ENCODE measurements around the gene TNFRSF6B. TPM values are rescaled to one million over a fixed set of nuclear protein-coding genes. Genes with fewer than 3 reads are reported as not detected.
A peak's percentile ranks its signal among the peaks of the same experiment; 100 is the strongest.

TNFRSF6B gene
- polyA plus RNA-seq, 1 of the 3 experiments (the other 2 are of a cell fraction), result 9.4 TPM

GRCh38 chr20:63653974-63654668 is 42.3 kb upstream of the TNFRSF6B start:
- Histone ChIP-seq H3K27me3 (ENCODE audit: insufficient read depth) (no peaks in the 10 kb centered on the region), H3K27ac (ENCODE audit: low read depth in 2 of 2, low read length in 1 of 2) (peak overlapping the region; percentile 60 to 97; a peak in 3 of 4 replicates), H3K36me3 (replicated peaks in 1 of 2; ENCODE audit: control insufficient read depth in 1 of 2, insufficient read depth in 2 of 2, low read length in 1 of 2) (no peaks in the 10 kb centered on the region), H2AFZ (ENCODE audit: low read depth) (0 out of 2 replicates have a peak overlapping the region, but pooled peaks have one; percentile 63), H3K9me2 (no peaks in the 10 kb centered on the region), H3K4me1 (ENCODE audit: control insufficient read depth in 1 of 2, insufficient read depth in 2 of 2, low read depth in 1 of 2, low read length in 1 of 2) (peaks cover 8 to 29% of the 10 kb centered on the region in 2 experiments; a peak in 2 of 4 replicates), H3F3A (replicated peaks; ENCODE audit: insufficient read depth) (peaks cover 8% of the 10 kb centered on the region), H3K4me3 (ENCODE audit: low read depth in 2 of 2, low read length in 1 of 2) (peak overlapping the region; percentile 52 to 66), H4K20me1 (ENCODE audit: insufficient read depth) (peaks cover 18% of the 10 kb centered on the region), H3K4me2 (peak overlapping the region; percentile 84), H3K9ac (peak overlapping the region; percentile 63), H3K79me2 (ENCODE audit: insufficient read depth) (peaks cover 22% of the 10 kb centered on the region), H3K9me3 (no peaks in the 10 kb centered on the region)
- POLR2A ChIA-PET, result interaction anchor here (0.8 to 1.2 kb wide), 5 partner anchors 12 to 212 kb away, joined by 3 to 12 read pairs (median 3); no protein-coding TSS in a partner anchor
- TF ChIP-seq RAD21 (IDR thresholded peaks at IDR 0.05; ENCODE audit: low read length), result no peak
- no peak for TF ChIP-seq POLR2AphosphoS5 (IDR thresholded peaks at IDR 0.05; ENCODE audit: low read depth, low read length)
- no peak for TF ChIP-seq CTCF (IDR thresholded peaks at IDR 0.05)
- no peak for TF ChIP-seq TEAD4 (IDR thresholded peaks at IDR 0.05; ENCODE audit: borderline replicate concordance, insufficient read depth)
- no peak for TF ChIP-seq GATA2 (CRISPR knock-in tag; IDR thresholded peaks at IDR 0.05)
- TF ChIP-seq MXI1 (IDR thresholded peaks at IDR 0.05; ENCODE audit: low read depth, low read length), result no peak
- TF ChIP-seq TAF1 (IDR thresholded peaks at IDR 0.05; ENCODE audit: borderline replicate concordance, low read depth, low read length), result no peak
- no peak for TF ChIP-seq FOXM1 (IDR thresholded peaks at IDR 0.05; ENCODE audit: low read depth)
- TF ChIP-seq ELF1 (IDR thresholded peaks at IDR 0.05), result no peak
- TF ChIP-seq SIN3A (IDR thresholded peaks at IDR 0.05; ENCODE audit: borderline replicate concordance, low read depth, low read length), result no peak
- TF ChIP-seq RCOR1 (IDR thresholded peaks at IDR 0.05; ENCODE audit: low read length), result no peak
- TF ChIP-seq CHD2 (IDR thresholded peaks at IDR 0.05; ENCODE audit: low read length, partially characterized antibody), result no peak
- no peak for TF ChIP-seq REST (IDR thresholded peaks at IDR 0.05; ENCODE audit: low read depth, low read length)
- no peak for TF ChIP-seq USF1 (IDR thresholded peaks at IDR 0.05; ENCODE audit: borderline replicate concordance, low read depth)
- no peak for TF ChIP-seq JUND (IDR thresholded peaks at IDR 0.05)
- TF ChIP-seq MAX (IDR thresholded peaks at IDR 0.05; ENCODE audit: low read depth), result no peak
- no peak for TF ChIP-seq USF2 (IDR thresholded peaks at IDR 0.05; ENCODE audit: borderline replicate concordance, low read depth, low read length)
- 61% methylated on average over 11 of the region's 15 CpGs for WGBS (ENCODE audit: low lambda C conversion rate)
- DNase-seq, result no peak
- CTCF ChIA-PET, result interaction anchor here (1.7 to 5.5 kb wide), 2 partner anchors 13 to 116 kb away, joined by 5 to 27 read pairs; partner anchors contain the start of gene PTK6

All from SK-N-SH (cell line).